HEK293T (cell line): Measurements from ENCODE around the gene SPSB4.

Experiments used
- CTCF ChIA-PET: fragments of 350-600 bp; formaldehyde crosslinking; extraction: SDS; loops from one replicate; lab custom pipeline; 2021; ENCODE audit warnings: antibody characterized with exemption, inconsistent platforms; lab: Yijun Ruan, JAX
- POLR2A ChIA-PET: fragments of 350-600 bp; formaldehyde crosslinking; extraction: SDS; loops from one replicate; lab custom pipeline; 2020; ENCODE audit warnings: antibody characterized with exemption, inconsistent platforms; lab: Yijun Ruan, JAX
- DNase-seq: peaks from one replicate; pipeline ENCODE4 v3.0.0; 2012; ENCODE audit warnings: mixed read lengths; ENCODE audit errors: extremely low spot score
- ARNT ChIP-seq: fragments of 450-650 bp; IDR thresholded peaks from 2 replicates; pipeline ENCODE4 v1.6.1; 2017; ENCODE audit warnings: mild to moderate bottlenecking
- BHLHE40 ChIP-seq: fragments of 450-650 bp; IDR thresholded peaks from 2 replicates; pipeline ENCODE4 v1.6.1; 2016; ENCODE audit warnings: mild to moderate bottlenecking, moderate library complexity, borderline replicate concordance
- CTBP1 ChIP-seq: fragments of 450-650 bp; IDR thresholded peaks from 2 replicates; pipeline ENCODE4 v1.6.1; 2016; ENCODE audit warnings: borderline replicate concordance
- ELF4 ChIP-seq: fragments of 450-650 bp; IDR thresholded peaks from 2 replicates; pipeline ENCODE4 v1.6.1; 2017; ENCODE audit warnings: antibody characterized with exemption
- FOXA1 ChIP-seq: fragments of 450-650 bp; IDR thresholded peaks from 2 replicates; pipeline ENCODE4 v1.6.1; 2016; ENCODE audit warnings: mild to moderate bottlenecking
- FOXK2 ChIP-seq: fragments of 450-650 bp; IDR thresholded peaks from 2 replicates; pipeline ENCODE4 v1.6.1; 2016; ENCODE audit warnings: mild to moderate bottlenecking
- FOXM1 ChIP-seq: fragments of 450-650 bp; IDR thresholded peaks from 2 replicates; pipeline ENCODE4 v1.6.1; 2017; ENCODE audit warnings: mild to moderate bottlenecking, borderline replicate concordance
- HDGF ChIP-seq: fragments of 450-650 bp; IDR thresholded peaks from 2 replicates; pipeline ENCODE4 v1.6.1; 2017; ENCODE audit warnings: antibody characterized with exemption, borderline replicate concordance
- L3MBTL2 ChIP-seq: fragments of 450-650 bp; conservative IDR thresholded peaks from 2 replicates; pipeline ENCODE4 v1.6.1; 2016; ENCODE audit warnings: mild to moderate bottlenecking
- LEF1 ChIP-seq: fragments of 450-650 bp; IDR thresholded peaks from 2 replicates; pipeline ENCODE4 v1.6.1; 2017; ENCODE audit warnings: mild to moderate bottlenecking, borderline replicate concordance
- NFRKB ChIP-seq: fragments of 450-650 bp; IDR thresholded peaks from 2 replicates; pipeline ENCODE4 v1.6.1; 2016; ENCODE audit warnings: mild to moderate bottlenecking, moderate library complexity
- SP1 ChIP-seq: fragments of 450-650 bp; IDR thresholded peaks from 2 replicates; pipeline ENCODE4 v1.6.1; 2017
- SUZ12 ChIP-seq: fragments of 450-650 bp; IDR thresholded peaks from 2 replicates; pipeline ENCODE4 v1.6.1; 2016; ENCODE audit warnings: mild to moderate bottlenecking
- TARDBP ChIP-seq: fragments of 450-650 bp; IDR thresholded peaks from 2 replicates; pipeline ENCODE4 v1.6.1; 2016
- ZNF384 ChIP-seq: fragments of 450-650 bp; IDR thresholded peaks from 2 replicates; pipeline ENCODE4 v1.6.1; 2016
- TF ChIP-seq, protein P1 (sequence below): fragments of 450-650 bp; IDR thresholded peaks from 2 replicates; pipeline ENCODE4 v1.6.1; 2016

Gene SPSB4

GRCh38 chr3:141055136-141055535 is 4.0 kb downstream of the SPSB4 start:
- TF ChIP-seq SP1 (no peak), FOXK2 (no peak), L3MBTL2 (no peak), LEF1 (no peak), ELF4 (no peak)
- ChIA-PET POLR2A (no interaction called here), CTCF (no interaction called here)
- DNase-seq: no peak

GRCh38 chr3:141055536-141056445 is 4.6 kb downstream of the SPSB4 start:
- ChIA-PET POLR2A (no interaction called here), CTCF (no interaction called here)
- no peak for TF ChIP-seq ARNT
- no peak for TF ChIP-seq LEF1
- TF ChIP-seq, protein P1, sequence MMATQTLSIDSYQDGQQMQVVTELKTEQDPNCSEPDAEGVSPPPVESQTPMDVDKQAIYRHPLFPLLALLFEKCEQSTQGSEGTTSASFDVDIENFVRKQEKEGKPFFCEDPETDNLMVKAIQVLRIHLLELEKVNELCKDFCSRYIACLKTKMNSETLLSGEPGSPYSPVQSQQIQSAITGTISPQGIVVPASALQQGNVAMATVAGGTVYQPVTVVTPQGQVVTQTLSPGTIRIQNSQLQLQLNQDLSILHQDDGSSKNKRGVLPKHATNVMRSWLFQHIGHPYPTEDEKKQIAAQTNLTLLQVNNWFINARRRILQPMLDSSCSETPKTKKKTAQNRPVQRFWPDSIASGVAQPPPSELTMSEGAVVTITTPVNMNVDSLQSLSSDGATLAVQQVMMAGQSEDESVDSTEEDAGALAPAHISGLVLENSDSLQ: no peak
- TF ChIP-seq CTBP1: no peak
- TF ChIP-seq HDGF: no peak
- no peak for TF ChIP-seq SUZ12
- TF ChIP-seq FOXA1: no peak
- TF ChIP-seq FOXK2: no peak
- TF ChIP-seq NFRKB: no peak
- TF ChIP-seq L3MBTL2: no peak
- TF ChIP-seq TARDBP: no peak
- TF ChIP-seq FOXM1: no peak
- TF ChIP-seq ELF4: no peak
- no peak for TF ChIP-seq ZNF384
- no peak for TF ChIP-seq BHLHE40
- no peak for TF ChIP-seq SP1

DNA sequence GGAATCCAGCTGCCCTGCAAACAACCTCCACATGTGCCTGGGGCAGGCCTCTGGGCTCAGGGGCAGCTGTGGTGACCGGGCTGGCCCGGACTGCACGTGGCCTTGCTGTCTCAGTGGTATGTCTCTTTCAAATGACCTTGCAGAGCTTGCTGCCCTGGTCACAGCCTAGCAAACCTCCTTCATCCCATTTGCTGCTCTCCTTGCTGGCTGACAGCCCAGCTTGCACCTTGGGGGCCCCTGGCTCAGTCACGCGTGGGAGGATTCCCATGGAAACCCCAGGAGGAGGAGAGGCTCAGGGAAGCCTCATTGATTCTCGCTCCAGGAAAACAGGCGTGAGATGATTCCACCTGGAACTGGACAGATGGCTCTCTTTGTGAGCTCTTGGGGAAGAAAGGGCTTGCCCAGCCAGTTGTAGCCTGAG is 5.6 kb downstream of the SPSB4 start:
- DNase-seq: no peak
- CTCF ChIA-PET: no interaction called here
- no peak for TF ChIP-seq SP1
- no peak for TF ChIP-seq LEF1
- POLR2A ChIA-PET: no interaction called here

More at GRCh38 chr3:141055536-141056445, 4.6 kb downstream of the SPSB4 start:
- DNase-seq: no peak

- ChIA-PET CTCF (no interaction called here), POLR2A (no interaction called here)
- DNase-seq: no peak
- no peak for TF ChIP-seq CTBP1
- TF ChIP-seq SP1: no peak
- TF ChIP-seq ZNF384: no peak
- no peak for TF ChIP-seq ARNT
- no peak for TF ChIP-seq HDGF
These were observed 6.3 kb downstream of the SPSB4 start for GRCh38 chr3:141057436-141057835.

DNA sequence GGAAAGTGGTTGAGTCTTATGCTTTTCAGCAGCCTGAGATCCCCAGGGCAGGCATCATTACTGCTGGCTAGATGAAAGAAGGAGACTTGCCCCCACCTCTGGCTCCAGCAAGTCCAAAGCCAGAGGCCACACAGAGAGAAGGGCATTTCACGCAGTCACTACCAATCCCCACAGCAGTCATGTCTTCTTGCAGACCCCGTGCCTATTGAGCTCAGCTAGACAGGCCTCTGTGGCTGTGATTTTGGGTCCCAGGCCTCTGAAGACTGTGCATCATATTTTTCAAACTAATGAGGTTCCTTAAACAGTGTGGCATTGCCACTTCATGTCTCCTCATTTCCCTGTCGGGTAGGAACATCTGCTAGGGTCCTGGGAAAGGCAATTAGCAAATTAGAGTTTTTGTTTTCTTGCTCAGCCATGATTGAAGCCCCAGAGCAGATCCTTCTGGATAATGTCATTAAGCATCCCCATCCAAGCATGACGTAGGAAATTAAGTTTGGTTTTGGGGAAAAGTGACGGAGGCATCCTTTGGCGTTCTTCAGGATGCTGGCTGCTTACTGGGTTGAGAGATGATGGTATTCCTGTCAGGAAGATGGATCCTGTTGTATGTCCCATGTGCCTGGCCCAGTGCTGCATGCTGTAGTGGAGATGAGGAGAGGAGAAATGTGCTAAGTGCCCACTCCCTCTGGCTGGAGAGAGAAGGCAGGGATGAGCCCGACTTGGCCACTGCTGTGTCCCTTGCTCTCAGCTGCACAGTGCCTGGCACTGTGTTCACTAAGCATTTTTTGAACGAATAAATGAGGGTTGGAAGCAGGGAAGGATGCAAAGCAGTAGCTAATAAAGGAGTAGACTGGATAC is 7.0 kb downstream of the SPSB4 start:
- ChIA-PET CTCF (no interaction called here), POLR2A (no interaction called here)
- TF ChIP-seq FOXK2 (no peak), LEF1 (no peak), SUZ12 (no peak), CTBP1 (no peak), HDGF (no peak), SP1 (no peak), ARNT (no peak), FOXM1 (no peak), FOXA1 (no peak), NFRKB (no peak), ELF4 (no peak), TARDBP (no peak), BHLHE40 (no peak), ZNF384 (no peak), L3MBTL2 (no peak)
- TF ChIP-seq, protein P1: no peak
- DNase-seq: no peak

GRCh38 chr3:141058996-141059395 is 7.8 kb downstream of the SPSB4 start:
- no peak for TF ChIP-seq NFRKB
- no peak for TF ChIP-seq SP1
- no peak for TF ChIP-seq ELF4
- TF ChIP-seq HDGF: no peak
- no peak for TF ChIP-seq FOXM1
- no peak for TF ChIP-seq FOXA1
- no peak for TF ChIP-seq CTBP1
- TF ChIP-seq, protein P1: no peak
- no peak for TF ChIP-seq FOXK2
- no peak for TF ChIP-seq L3MBTL2
- no peak for TF ChIP-seq TARDBP
- no peak for TF ChIP-seq ZNF384
- no peak for TF ChIP-seq ARNT
- TF ChIP-seq BHLHE40: no peak
- DNase-seq: no peak
- ChIA-PET CTCF (no interaction called here), POLR2A (no interaction called here)
